Stimulated activated CD8-positive, alpha-beta memory T cell treated with anti-CD3 and anti-CD28 coated beads, Interleukin-7, amount 100 ng/mL, for 24 hours (primary cell): ENCODE data around the gene PAQR8.

Experiments
- DNase-seq: peaks from one replicate; pipeline ENCODE4 v3.0.0-alpha.2; 2020; ENCODE audit warnings: low read depth

PAQR8 gene, protein sequence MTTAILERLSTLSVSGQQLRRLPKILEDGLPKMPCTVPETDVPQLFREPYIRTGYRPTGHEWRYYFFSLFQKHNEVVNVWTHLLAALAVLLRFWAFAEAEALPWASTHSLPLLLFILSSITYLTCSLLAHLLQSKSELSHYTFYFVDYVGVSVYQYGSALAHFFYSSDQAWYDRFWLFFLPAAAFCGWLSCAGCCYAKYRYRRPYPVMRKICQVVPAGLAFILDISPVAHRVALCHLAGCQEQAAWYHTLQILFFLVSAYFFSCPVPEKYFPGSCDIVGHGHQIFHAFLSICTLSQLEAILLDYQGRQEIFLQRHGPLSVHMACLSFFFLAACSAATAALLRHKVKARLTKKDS

DNA sequence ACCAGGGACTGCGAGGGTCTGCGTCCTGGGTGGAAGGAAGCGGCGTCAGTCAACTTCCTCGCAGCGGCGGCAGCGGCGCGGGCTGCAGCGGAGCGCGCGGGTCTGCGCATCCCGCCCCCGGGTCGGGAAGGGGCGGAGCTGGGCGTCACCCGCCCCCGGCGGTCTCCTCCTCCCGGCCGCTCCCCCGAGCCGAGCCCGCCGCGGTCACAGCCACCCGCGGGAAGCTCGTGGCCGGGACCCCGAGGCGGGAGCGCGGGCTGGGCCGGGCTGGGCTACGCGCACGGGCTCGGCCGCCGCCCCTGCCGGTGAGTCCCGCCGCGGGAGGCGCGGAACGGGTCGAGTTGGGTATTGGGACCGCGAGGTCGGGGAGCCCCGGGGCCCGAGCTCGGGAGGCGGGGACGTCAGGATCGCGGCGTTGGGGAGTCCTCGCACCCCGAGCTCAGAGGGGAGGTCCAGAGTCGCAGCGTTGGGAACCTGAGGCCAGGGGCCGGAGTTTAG lies at the start of gene PAQR8:
Gene PAQR8, plus strand, starts transcription at position 207 of the 498 bp plus-strand sequence. CDS start 41,063 bp downstream, outside the sequence.
- DNase-seq, result peak; percentile 55

DNA sequence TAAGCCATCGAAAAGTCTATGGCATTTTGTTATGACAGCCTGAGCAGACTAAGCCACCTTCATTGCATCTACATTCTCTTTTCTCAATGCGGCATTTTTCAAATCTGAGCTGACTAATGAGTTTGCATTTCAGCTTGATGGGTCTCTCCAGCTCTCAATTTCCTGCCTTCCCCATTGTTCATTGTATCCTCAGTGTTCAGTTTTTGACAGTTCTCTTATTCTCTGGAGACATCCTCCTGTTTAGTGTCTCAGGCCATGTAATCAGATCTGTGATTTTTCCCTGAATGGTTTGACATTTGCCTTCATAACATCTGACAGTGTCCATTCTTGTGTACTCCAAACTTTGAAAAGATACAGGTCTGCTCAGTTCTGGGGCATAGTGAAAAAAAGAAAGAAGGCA lies 49.5 kb upstream of the PAQR8 start:
- no peak for DNase-seq

GRCh38 chr6:52314752-52315151 lies 47.2 kb upstream of the PAQR8 start:
- no peak for DNase-seq

GRCh38 chr6:52317211-52317610 lies 44.7 kb upstream of the PAQR8 start:
- no peak for DNase-seq

DNA sequence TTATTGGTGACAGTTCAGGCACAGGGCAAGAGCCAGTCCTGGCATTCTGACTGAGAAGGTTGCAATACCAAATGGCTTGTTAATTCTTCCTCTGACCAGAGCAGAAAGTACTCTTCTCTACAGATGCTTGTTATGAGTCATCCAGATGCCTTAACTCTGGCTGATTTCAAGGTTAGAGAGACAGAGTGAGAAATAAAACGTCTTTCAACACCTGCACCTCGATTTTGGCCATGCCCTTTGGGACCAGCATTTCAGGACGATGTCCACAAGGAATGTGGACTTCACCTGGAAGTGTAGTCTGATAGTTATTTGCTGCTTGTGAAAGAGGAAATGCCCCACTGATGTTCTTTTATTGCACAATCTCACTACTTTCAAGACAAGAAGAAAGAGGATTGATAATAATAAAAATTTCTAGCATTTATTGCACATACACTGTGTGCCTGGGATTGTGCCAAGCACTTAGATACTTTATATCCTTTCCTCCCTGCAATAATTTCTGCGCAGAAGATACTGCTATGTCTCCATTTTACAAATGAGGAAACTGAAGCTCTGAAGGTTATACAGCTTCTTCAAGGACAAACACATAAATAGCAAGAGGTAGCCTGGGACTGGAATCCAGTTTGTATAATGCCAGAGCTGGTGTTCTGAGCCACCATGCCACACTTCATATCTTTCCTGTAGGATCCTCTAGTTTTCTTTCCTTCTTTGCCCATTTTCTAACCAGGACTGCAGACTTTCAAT lies 43.9 kb upstream of the PAQR8 start:
- no peak for DNase-seq

- DNase-seq, result no peak
These were observed 37.8 kb upstream of the PAQR8 start for GRCh38 chr6:52324189-52324588.

DNA sequence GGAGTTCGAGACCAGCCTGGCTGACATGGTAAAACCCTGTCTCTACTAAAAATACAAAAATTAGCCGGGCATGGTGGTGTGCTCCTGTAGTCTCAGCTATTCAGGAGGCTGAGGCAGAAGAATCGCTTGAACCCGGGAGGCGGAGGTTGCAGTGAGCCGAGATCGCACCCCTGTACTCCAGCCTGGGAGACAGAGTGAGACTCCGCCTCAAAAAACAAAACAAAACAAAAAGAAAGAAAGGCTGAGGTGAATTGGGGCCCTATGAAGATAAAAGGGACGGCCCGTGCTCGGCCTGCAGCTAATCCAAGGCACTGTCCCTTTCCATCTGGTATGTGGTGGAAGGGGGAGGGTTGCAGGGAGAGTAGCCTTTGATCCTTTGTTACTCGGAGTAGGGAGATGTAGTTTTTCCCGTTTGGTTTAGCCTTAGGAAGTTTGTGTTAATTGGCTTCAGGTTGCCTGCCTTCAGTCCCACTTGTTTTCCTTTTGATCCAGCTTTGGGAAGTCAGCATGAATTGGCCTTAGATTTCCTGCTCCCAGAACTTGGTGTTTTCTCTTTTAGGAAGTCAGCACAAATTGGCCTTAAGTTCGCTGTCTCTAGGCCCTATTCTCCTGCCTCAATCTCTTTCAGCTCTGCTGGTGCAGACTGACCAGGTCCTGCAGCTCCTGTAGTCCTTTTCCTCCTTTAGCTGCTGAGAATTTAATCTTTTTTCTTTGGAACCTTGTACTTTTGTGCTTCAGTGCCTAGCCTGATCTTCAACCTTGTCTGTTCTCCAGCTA lies 36.1 kb upstream of the PAQR8 start:
- DNase-seq, result no peak

DNA sequence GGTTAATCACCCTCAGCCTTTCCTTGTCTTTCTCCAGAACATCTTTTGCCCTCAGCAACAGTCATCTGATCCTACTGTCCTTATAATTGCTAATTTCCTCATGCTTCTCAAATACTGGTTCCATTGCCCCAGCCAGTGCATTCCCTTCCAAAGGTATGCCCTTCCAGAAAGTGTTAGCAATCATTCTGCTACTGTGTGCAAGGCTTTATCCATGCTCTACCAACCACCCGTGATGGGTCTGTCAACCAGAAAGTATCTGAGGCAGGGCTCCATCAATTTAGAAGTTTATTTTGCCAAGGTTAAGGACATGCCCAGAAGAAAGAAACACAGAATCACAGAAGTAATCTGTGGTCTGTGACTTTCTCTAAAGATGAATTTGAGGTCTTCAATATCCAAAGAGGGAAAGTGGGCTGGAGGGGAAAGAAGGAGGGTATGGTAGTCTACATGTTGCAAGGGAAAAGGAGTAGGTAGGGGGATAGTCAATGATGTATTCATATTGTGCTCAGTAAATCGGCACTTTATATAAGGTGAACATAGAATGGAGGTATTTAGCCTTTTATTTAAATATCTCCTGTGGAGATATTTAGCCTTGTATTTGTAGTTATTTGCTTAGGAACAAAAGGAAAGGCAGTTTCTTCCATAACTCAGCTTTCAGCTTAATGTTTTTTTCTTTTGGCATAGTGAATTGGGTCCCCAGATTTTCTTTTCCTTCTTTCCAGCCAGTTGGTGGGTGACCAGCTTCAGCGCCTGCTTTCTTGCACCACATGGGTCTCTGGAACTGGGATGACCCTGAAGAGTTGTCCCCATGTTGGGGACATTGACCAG lies 35.2 kb upstream of the PAQR8 start:
- DNase-seq, result no peak

GRCh38 chr6:52328303-52328662 lies 33.7 kb upstream of the PAQR8 start:
- DNase-seq, result no peak

DNA sequence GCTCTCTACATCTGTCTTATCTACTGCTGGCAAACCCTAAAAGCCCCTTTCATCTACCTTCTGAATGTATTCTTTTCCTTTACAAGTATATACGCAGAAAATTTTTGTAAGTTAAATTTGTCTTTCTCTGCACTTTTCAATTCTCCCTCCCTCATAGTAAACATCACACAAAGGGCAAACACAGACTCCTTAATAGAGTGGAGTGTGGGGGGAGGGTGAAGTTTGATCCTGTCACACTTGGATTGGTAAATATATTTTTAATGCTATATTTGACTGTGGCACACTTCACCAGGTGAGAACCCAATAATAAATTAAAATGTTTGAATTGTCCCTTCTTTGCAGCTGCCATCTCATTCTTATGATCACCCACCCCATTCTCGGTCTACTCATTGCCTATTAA lies 33.2 kb upstream of the PAQR8 start:
- no peak for DNase-seq

- no peak for DNase-seq
These were observed 31.5 kb upstream of the PAQR8 start for GRCh38 chr6:52330470-52330869.

DNA sequence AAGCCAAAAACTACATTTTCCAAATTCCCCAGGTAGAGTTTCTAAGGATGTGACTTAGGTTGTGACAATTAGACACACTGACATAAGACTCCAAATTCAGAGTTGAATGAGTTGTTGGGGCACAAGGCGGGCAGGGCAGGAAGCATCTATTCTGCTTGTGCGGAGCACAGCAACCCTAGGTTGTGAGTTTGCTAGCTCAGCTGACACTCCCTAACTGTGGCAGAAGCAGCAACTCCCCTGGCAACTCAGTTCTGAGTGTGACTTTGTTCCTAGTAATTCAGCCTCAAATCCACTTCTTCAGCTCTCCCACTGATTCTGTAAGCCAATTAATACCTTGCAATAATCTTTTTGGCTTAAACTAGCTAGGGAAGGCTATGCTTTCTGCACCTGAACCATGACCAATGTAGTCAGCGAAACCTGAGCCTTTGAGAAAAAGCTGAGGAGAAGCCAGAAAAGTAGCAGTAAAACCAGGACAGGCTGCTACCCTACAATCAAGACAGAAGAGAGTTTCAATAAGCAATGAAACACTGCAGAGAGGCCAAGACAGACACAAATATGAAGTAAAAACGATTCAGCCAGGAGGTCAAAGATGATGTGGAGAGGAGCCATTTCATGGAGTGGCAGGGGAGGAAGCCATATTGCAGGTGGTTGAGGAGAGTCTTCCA lies 30.0 kb upstream of the PAQR8 start:
- DNase-seq, result no peak

- no peak for DNase-seq
These were observed 28.1 kb upstream of the PAQR8 start for GRCh38 chr6:52333840-52334200.

DNA sequence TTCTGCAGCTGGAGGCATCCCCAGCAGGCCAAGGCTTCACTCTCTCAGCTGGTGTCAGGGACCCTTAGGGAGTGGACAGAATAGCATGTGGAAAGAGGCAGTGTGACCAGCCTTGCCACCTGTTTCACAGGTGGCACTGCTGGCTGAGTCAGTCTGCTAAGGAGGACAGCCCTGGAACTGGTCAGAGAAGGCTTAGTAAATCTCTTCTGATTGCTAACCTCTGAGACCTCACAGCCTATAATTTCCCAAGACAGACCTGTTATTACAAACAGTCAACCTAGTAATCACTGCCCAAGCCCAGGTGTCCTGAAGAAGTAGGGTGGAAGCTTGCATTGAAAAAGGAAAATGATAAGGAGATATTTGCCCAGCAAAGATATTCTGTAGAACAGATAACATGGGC lies 26.4 kb upstream of the PAQR8 start:
- DNase-seq, result no peak

GRCh38 chr6:52336919-52337561 lies 24.9 kb upstream of the PAQR8 start:
- DNase-seq, result no peak

- no peak for DNase-seq
These were observed 24.2 kb upstream of the PAQR8 start for GRCh38 chr6:52337633-52338290.

GRCh38 chr6:52340603-52340880 lies 21.4 kb upstream of the PAQR8 start:
- no peak for DNase-seq

GRCh38 chr6:52341561-52342260 lies 20.2 kb upstream of the PAQR8 start:
- DNase-seq, result no peak

- no peak for DNase-seq
These were observed 16.6 kb upstream of the PAQR8 start for GRCh38 chr6:52345311-52345710.

GRCh38 chr6:52346503-52346902 lies 15.4 kb upstream of the PAQR8 start:
- DNase-seq, result no peak
